HG03025 (cell line): ENCODE results near the gene ZCCHC24.

Source experiments
- ATAC-seq: cut with Tn5 transposase; IDR thresholded peaks from one replicate; pipeline ENCODE4 v1.9.1; 2021; ENCODE audit warnings: mild to moderate bottlenecking, moderate library complexity; ENCODE audit not compliant: unreplicated experiment, low FRiP score

The ZCCHC24 gene

DNA sequence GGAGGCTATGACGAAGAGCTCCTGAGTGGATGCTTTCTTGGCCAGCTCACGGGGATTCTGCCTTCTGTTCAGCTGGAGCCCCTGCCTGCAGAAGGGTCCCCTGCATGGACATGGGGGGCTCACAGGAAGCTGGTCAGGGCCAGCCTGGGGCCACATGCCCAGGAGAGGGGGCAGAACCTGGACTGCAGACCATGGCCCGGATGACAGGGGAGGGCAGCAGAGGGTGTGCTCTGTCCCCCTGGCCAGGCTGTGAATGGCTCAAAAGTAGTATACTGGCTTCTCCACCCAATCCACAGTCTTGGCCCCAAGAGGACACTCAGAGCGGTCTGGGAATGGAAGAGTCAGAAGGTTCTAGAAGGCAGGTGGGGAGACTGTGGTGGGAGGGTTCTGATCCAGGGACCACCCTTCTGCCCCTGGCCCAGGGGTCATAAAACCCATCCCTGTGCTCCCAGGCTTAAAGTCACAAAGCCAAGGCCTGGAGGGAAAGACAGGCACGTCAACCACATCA, 57.9 kb downstream of the ZCCHC24 start:
- no peak for ATAC-seq

- ATAC-seq, result no peak
Observed at GRCh38 chr10:79386637-79387465, 58.6 kb downstream of the ZCCHC24 start.

DNA sequence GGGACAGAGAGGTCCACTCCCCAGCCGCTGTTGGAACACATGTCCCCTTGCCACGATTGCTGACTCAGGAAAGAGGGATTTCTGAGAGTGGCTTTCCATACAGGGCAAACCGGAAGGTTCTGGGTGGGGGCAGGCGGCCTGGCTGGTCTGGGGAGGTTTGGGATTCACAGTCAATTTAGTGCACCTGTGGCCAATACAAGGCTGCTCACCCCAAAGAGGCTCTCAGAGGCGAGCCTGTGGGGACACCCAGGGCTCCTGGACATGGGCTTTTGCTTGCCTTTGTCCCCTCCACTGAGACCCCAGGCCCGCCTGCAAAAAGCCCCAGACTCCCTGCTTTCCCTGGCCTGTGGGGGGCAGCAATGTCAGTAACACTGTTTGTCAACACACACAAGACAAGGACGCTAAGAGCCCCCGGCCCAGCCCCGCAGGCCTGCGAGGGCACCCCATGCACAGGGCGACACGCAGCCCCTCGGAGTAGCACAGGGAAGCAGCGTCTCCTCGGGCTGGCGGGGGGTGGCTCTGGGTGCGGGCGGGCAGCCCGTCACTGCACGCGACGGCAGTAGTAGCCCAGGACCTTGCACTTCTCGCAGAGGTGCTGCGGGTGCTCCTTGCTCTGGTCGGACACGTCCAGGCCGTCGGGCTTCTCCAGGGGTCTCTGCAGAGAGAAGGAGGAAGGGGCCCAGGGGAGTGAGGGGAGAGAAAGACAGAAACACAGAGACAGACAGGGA, 59.5 kb downstream of the ZCCHC24 start:
- ATAC-seq, result no peak

DNA sequence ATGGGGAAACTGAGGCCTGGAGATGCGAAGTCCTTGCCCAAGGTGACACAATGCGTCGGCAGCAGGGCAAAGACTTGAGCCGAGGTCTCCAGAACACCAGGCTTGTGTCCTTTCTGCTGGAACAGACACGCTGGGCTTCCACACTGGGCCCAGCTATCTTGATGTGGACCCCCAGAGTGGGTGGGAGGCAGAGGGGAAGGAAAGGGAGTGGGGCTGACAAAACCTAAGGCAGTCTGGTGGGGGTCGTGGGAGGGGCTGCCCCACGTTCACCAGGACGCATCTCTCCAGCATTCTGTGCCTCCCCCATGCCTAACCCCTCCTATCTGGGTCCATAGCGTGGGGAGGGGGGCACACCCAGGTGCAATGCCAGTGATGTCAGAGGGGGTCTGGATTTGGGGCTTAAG, 60.0 kb downstream of the ZCCHC24 start:
- ATAC-seq, result no peak

DNA sequence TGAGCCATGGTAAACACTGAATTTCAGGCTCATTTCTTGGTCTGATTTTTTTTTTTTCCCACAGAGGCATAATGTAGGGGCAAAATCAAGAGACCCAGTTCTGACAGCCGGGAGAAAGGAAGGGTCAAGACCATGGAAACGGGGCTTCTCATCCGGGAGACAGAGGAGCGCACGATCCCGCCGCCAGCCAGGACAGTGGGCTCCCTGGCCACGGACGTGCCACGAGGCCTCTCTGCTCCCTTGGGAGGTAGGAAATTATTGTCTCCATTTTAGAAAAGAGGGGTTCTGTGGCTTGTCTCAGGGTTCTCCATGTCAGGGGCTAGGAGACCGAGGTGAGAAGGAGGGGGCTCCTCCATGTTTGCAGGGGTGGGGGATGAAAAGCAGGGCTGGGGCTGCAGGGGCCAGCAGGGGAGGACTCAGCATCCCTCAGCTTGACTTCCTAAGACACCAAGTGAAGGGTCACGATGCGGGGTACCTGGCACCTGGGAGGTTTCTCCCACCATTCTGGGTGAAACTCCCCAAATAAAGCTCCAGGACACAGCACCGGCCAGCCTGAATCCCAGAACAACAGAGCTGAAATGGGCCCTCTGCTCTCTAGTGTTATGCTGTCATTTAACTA, 60.5 kb downstream of the ZCCHC24 start:
- no peak for ATAC-seq

GRCh38 chr10:79383974-79384606, 61.3 kb downstream of the ZCCHC24 start:
- no peak for ATAC-seq

DNA sequence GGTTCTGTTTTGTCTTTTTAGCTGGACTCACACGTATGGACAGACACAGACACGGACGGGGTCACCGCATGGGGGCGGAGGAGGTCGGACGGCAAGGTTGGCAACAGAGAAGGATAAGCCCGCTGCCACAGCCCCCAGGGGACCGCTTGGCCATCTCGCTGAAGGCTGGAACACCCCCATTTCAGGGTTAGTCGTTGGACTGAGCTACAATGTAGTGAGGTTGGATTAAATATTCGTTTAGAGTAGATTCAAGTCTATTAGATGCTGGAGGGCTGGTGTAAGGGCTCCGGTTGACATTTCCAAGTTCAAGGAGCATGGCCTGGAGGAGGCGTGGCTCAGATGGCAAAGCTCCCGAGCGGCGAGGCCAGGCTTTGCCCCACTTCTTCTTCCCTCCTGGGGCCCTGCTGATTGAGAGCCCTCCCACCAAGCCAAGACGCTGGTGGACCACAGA, 62.9 kb downstream of the ZCCHC24 start:
- ATAC-seq, result no peak

GRCh38 chr10:79381804-79382221, 63.6 kb downstream of the ZCCHC24 start:
- ATAC-seq, result no peak

DNA sequence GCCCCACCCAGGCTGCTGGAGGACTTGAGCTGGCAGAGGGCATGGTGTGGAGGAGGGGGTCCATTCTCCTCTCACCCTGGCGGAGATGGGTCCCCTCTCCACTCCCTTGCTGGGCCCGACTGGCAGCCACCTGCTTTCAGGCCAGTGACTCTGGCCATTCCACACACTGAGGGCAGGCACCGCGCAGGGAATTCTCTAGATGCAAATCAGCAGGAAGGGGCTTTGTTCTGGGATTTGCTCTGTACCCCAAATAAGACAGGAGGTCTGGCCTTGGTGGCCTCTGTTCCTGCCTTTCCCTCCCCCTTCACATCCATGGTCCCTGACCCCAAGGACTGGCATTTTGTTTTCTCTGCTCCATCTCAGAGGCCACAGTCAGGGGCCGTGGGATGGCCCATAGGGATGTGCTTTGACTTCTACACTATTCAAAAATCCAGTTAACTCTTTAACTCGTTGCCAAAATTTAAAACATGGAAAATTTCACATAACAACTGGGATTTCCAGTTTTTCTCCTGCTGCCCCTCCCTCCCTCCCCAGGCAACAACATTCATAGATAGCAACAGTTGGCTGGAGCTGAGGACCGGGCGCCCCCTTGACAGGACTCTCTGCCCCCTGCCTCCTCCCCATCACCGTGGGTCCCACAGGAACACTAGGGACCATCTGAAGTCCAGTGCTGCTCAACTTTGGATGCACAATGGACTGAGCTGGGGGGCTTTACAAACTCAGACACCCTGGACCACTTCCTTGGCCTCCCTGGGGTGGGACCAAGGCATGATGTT, 64.3 kb downstream of the ZCCHC24 start:
- ATAC-seq, result no peak

DNA sequence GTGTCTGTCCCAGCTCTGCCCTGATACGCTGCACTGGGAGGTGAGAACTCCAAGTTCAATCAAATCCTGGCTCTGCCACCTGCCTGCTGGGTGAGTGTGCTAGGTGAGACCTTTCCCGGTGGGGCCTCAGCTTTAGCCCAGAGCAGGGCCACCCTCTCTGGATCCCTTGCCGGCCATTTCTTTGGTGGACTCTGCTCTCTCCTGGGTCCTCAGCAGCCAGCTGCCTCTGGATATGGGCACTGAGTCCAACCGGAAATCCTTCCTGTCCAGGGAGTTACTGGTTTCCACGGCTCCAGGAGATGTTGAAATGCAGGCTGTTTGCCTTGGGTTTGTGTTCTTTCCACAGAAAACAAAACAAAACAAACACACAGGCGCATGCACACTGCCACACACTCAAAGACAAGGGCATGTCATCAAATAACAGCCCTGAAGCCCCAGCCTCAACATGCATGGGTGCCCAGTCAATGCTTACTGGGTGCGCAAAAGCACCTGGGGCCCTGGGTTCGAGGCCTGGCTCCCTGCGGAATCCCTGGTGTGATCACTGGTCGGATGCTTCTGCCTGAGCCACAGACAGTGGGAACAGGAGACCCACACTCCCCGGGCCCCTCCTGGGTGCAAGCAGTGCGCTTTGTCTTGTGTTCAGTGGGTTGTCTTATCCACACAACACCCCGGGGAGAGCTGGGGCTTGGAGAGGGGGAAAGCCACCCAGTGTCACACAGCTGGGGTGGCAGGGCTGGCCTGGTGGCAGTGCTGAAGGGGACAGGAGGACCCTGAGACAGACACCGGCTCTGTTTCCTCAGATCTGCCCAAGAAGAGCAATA, 65.1 kb downstream of the ZCCHC24 start:
- no peak for ATAC-seq

DNA sequence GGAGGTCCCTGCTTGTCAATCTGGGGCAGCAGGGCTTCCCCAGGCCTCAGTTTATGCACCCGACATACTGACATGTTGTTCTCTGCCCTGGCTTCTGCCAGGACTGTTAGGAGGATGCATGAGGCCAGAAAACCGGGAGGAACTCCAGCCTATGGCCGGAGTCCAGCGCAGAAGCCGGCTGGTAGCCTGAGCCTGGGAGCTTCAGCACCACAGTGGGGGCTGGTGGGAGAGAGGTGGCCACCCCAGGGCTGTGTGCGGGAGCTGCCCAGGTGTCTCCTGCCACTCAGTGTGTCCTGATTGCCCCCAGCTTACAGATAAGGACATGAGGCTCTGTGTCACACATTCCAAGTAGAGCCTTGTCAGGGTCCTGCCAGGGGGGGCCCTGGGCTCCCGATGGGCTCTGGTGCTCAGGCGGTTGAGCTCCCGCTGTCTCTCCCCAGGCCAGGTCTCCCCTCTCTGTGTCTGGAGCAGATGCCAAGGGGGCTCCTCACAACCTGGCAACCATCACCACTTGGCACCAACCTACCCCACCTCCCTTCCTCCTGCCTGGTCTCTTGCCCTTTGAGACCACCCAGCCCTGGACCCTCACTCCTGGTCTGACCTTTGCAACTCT, 65.8 kb downstream of the ZCCHC24 start:
- no peak for ATAC-seq

GRCh38 chr10:79378647-79379511, 66.5 kb downstream of the ZCCHC24 start:
- no peak for ATAC-seq

DNA sequence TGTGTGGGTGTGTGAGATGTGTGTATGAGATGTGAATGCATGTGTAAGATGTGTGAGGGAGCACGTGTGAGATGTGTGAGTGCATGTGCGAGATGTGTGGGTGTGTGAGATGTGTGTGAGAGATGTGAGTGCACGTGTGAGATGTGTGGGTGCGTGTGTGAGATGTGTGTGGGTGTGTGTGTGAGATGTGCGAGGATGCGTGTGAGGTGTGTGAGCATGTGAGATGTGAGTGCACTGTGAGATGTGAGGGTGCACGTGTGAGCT, 67.1 kb downstream of the ZCCHC24 start:
- no peak for ATAC-seq

GRCh38 chr10:79377557-79378382, 67.7 kb downstream of the ZCCHC24 start:
- no peak for ATAC-seq

DNA sequence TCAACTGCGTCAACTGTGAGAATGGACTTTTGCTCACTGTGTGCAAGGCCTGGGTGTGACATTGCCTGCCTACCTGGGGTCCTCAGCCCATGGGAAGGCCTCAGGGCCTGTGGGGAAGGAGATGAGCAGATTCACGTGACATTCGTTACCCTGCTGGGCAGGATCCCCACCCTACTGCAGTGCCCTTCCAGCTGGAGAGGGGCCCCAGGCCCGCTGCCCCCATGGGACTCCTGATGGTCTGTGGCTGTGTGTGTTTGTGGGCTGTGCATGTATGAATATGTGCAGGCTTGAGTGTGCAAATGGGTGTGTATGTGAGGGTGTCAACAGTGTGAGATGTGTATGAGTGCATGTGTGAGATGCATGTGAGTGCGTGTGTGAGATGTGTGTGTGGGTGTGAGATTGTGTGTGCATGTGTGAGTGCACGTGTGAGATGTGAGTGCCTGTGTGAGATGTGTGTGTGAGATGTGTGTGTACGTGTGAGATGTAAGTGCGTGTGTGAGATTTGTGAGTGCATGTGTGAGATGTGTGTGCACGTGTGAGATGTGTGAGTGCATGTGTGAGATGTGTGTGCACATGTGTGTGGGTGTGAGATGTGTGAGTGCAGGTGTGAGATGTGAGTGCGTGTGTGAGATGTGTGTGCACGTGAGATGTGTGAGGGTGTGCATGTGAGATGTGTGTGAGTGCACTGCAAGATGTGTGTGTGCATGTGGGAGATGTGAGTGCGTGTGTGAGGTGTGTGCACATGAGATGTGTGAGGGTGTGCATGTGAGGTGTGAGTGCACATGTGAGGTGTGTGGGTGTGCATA, 68.5 kb downstream of the ZCCHC24 start:
- ATAC-seq, result no peak

- ATAC-seq, result no peak
Observed at GRCh38 chr10:79376078-79376628, 69.3 kb downstream of the ZCCHC24 start.
